Suppressor macrophage (primary cell): ENCODE results near the gene RPL31.
A peak's percentile ranks its signal among the peaks of the same experiment; 100 is the strongest.

Experiments used
- DNase-seq, 4 experiments: peaks; one replicate each; pipeline ENCODE4 v3.0.0-alpha.2; 2020 to 2022
- total RNA-seq, 17 experiments: gene quantifications; one replicate each; lab custom pipeline; 2026; ENCODE audit warnings: mixed read lengths in 6 of 17, inconsistent platforms in 3 of 17; lab: John Stamatoyannopoulos, UW

Gene RPL31
- total RNA-seq, result 107 to 273 (median 206) reads per million in 17 experiments

GRCh38 chr2:101001691-101002561 lies at the start of gene RPL31:
TSS of gene RPL31 (plus strand) at chr2:101002289. CDS start at chr2:101002702, 413 bp downstream.
- peak; percentile 96 to 98 (median 98) for DNase-seq

- DNase-seq, result no peak
Observed at GRCh38 chr2:100952512-100952911, 49.6 kb upstream of the RPL31 start.

- no peak for DNase-seq
Observed at GRCh38 chr2:100953406-100954043, 48.6 kb upstream of the RPL31 start.

- DNase-seq, result no peak
Observed at GRCh38 chr2:100954044-100954420, 48.1 kb upstream of the RPL31 start.

GRCh38 chr2:100955226-100955625 lies 46.9 kb upstream of the RPL31 start:
- no peak for DNase-seq

GRCh38 chr2:100956081-100956480 lies 46.0 kb upstream of the RPL31 start:
- DNase-seq, result no peak

GRCh38 chr2:100957996-100958653 lies 44.0 kb upstream of the RPL31 start:
- DNase-seq, result no peak

GRCh38 chr2:100959225-100959880 lies 42.7 kb upstream of the RPL31 start:
- no peak for DNase-seq

GRCh38 chr2:100960688-100961087 lies 41.4 kb upstream of the RPL31 start:
- DNase-seq, result no peak

GRCh38 chr2:100962366-100963025 lies 39.6 kb upstream of the RPL31 start:
- DNase-seq, result no peak

GRCh38 chr2:100963026-100963375 lies 39.1 kb upstream of the RPL31 start:
- DNase-seq, result no peak

- DNase-seq, result no peak
Observed at GRCh38 chr2:100964222-100964621, 37.9 kb upstream of the RPL31 start.

- DNase-seq, result no peak
Observed at GRCh38 chr2:100964681-100965169, 37.4 kb upstream of the RPL31 start.

- no peak for DNase-seq
Observed at GRCh38 chr2:100965596-100965995, 36.5 kb upstream of the RPL31 start.

GRCh38 chr2:100967716-100968115 lies 34.4 kb upstream of the RPL31 start:
- DNase-seq, result no peak

- DNase-seq, result no peak
Observed at GRCh38 chr2:100968146-100969145, 33.6 kb upstream of the RPL31 start.

GRCh38 chr2:100969998-100970397 lies 32.1 kb upstream of the RPL31 start:
- DNase-seq, result no peak

- no peak for DNase-seq
Observed at GRCh38 chr2:100971221-100971620, 30.9 kb upstream of the RPL31 start.

- no peak for DNase-seq
Observed at GRCh38 chr2:100972452-100972851, 29.6 kb upstream of the RPL31 start.

GRCh38 chr2:100974712-100975520 lies 27.2 kb upstream of the RPL31 start:
- DNase-seq, result no peak
